T-cell (primary cell): Measurements from ENCODE around the gene GPC5. TPM values are rescaled to one million over a fixed set of nuclear protein-coding genes. Genes with fewer than 3 reads are reported as not detected.

Source experiments
- ATAC-seq, 4 experiments: fragments of 200-7000 bp in 3 of 4; fragments of 150-1000 bp in 1 of 4; cut with Tn5 transposase; replicated peaks in 1 of 4; 1 replicate in 3 of 4; 2 replicates in 1 of 4; pipeline ENCODE4 v1.10.0; 2021; ENCODE audit warnings: moderate library complexity in 3 of 4, mild to moderate bottlenecking in 2 of 4, moderate number of reproducible peaks in 1 of 4
- CTCF ChIA-PET, 2 donors: fragments of 300-600 bp; sonication (Branson Sonifier 250); formaldehyde crosslinking; loops; one replicate each; lab custom pipeline; 2022; ENCODE audit warnings: antibody characterized with exemption in 2 of 2; lab: Charles Lee
- POLR2A ChIA-PET, 2 donors: fragments of 300-600 bp; sonication (Branson Sonifier 250); formaldehyde crosslinking; loops; one replicate each; lab custom pipeline; 2022; ENCODE audit warnings: antibody characterized with exemption in 2 of 2; lab: Charles Lee
- DNase-seq, 35 experiments: peaks; one replicate each; pipeline versions ENCODE4 v3.0.0 to v3.0.0-alpha.2; 2013 to 2023
- H3K27ac ChIP-seq: one replicate; pipeline ENCODE4 v1.5.1; 2013; ENCODE audit warnings: low read length
- H3K27me3 ChIP-seq, 2 experiments: replicated peaks in 1 of 2; 1 replicate in 1 of 2; 2 replicates in 1 of 2; pipeline versions ENCODE4 v1.6.1 to v1.7.0; 2013; ENCODE audit warnings: low read length in 1 of 2, mixed read lengths in 1 of 2; ENCODE audit not compliant: control insufficient read depth in 2 of 2, insufficient read depth in 2 of 2; ENCODE audit errors: extremely low read depth in 1 of 2
- H3K36me3 ChIP-seq, 2 donors: 1 replicate in 1 of 2; 2 replicates in 1 of 2; pipeline versions ENCODE4 v1.6.1 to v1.7.0; 2013; ENCODE audit warnings: low read length in 1 of 2; ENCODE audit not compliant: control insufficient read depth in 2 of 2, insufficient read depth in 1 of 2; ENCODE audit errors: extremely low read depth in 1 of 2
- H3K4me1 ChIP-seq, 2 experiments: 1 replicate in 1 of 2; 2 replicates in 1 of 2; pipeline versions ENCODE4 v1.6.1 to v1.7.0; 2013; ENCODE audit warnings: low read length in 2 of 2, mixed read lengths in 1 of 2; ENCODE audit not compliant: insufficient read depth in 2 of 2, control insufficient read depth in 1 of 2; ENCODE audit errors: extremely low read depth in 1 of 2
- H3K4me3 ChIP-seq, 2 donors: 1 replicate in 1 of 2; 2 replicates in 1 of 2; pipeline versions ENCODE4 v1.5.1 to v1.7.0; 2013; ENCODE audit warnings: mild to moderate bottlenecking in 2 of 2, low read length in 1 of 2, moderate library complexity in 1 of 2; ENCODE audit not compliant: control insufficient read depth in 1 of 2; ENCODE audit errors: extremely low read depth in 1 of 2
- H3K9me3 ChIP-seq: 2 replicates; pipeline ENCODE4 v1.7.0; 2013
- H3K27ac Mint-ChIP-seq, 2 donors: one replicate each; pipeline ENCODE4 v1.8.0; 2020 to 2021; ENCODE audit warnings: mild to moderate bottlenecking in 2 of 2, mixed read lengths in 2 of 2
- H3K27me3 Mint-ChIP-seq, 2 donors: one replicate each; pipeline ENCODE4 v1.8.0; 2021 to 2022; ENCODE audit warnings: mixed read lengths in 2 of 2
- H3K36me3 Mint-ChIP-seq: one replicate; pipeline ENCODE4 v1.8.0; 2021; ENCODE audit warnings: mixed read lengths
- H3K4me1 Mint-ChIP-seq, 3 donors: one replicate each; pipeline ENCODE4 v1.8.0; 2020 to 2022; ENCODE audit warnings: mixed read lengths in 3 of 3, mild to moderate bottlenecking in 1 of 3
- H3K4me3 Mint-ChIP-seq, 3 donors: one replicate each; pipeline ENCODE4 v1.8.0; 2020 to 2022; ENCODE audit warnings: mild to moderate bottlenecking in 3 of 3, mixed read lengths in 3 of 3, moderate library complexity in 3 of 3
- H3K9me3 Mint-ChIP-seq, 3 donors: one replicate each; pipeline ENCODE4 v1.8.0; 2020 to 2022; ENCODE audit warnings: mixed read lengths in 3 of 3
- WGBS: methylation state at CpG from one replicate; pipeline ENCODE4 v1.1.5; 2013; ENCODE audit warnings: missing lambda C conversion rate; ENCODE audit not compliant: insufficient coverage; 5-methylcytosine and 5-hydroxymethylcytosine counted together
- total RNA-seq, 35 experiments: library from RNA in 6 of 35; stranded (reverse) in 6 of 35; fragments of 120-200 nt in 1 of 35; gene quantifications; one replicate each; pipeline versions ENCODE4 v1.2.1 to v1.2.4 and lab custom pipeline; 2013 to 2026

Gene GPC5
- total RNA-seq, 5 donors from 2014 or later (not counting 1 experiment from before 2014, with no cell fraction given): 0.12 to 0.39 (median 0.26) TPM

DNA sequence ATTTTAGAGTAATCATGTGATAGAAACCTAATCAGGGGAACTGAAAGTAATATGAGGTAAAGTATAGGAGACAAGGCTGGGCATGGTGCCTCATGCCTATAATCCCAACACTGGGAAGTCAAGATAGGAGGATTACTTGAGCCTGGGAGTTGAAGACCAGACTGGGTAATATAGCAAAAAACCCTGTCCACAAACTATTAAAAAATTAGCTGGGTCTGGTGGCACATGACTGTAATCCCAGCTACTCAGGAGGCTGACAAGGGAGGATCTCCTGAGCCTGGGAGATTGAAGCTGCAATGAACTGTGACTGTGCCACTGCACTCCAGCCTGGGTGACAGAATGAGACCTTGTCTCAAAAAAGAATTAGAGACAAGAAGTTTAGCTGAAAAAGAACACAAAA lies 469.9 kb downstream of the GPC5 start:
- no peak overlapping the region for H3K27ac ChIP-seq
- ATAC-seq (no peak), DNase-seq (no peak)
- no peaks in the 10 kb centered on the region for H3K4me1 ChIP-seq
- H3K9me3 ChIP-seq: no peaks in the 10 kb centered on the region
- peaks cover 0 to 4% (median 0%) of the 10 kb centered on the region in 3 donors for H3K9me3 Mint-ChIP-seq
- H3K27me3 Mint-ChIP-seq: no peaks in the 10 kb centered on the region
- no peak overlapping the region for H3K4me3 Mint-ChIP-seq
- H3K27me3 ChIP-seq: no peaks in the 10 kb centered on the region
- no peak overlapping the region for H3K27ac Mint-ChIP-seq
- no peak overlapping the region for H3K4me3 ChIP-seq
- POLR2A ChIA-PET: no interaction called here
- no peaks in the 10 kb centered on the region for H3K36me3 Mint-ChIP-seq
- H3K36me3 ChIP-seq: no peaks in the 10 kb centered on the region
- CTCF ChIA-PET: no interaction called here
- H3K4me1 Mint-ChIP-seq: no peaks in the 10 kb centered on the region

DNA sequence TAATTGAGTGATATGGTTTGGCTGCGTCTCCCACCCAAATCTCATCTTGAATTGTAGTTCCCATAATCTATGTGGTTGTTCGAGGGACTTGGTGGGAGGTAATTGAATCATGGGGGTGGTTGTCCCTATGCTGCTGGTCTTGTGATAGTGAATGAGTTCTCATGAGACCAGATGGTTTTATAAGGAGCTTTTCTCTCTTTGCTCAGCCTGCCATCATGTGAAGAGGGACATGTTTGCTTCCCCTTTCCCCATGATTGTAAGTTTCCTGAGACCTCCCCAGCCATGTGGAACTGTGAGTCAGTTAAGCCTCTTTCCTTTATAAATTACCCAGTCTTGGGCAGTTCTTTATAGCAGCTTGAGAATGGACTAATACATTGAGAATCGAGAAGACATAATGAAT lies 480.1 kb downstream of the GPC5 start:
- Histone ChIP-seq H3K27ac (no peak overlapping the region), H3K4me3 (no peak overlapping the region), H3K36me3 (no peaks in the 10 kb centered on the region), H3K27me3 (no peaks in the 10 kb centered on the region), H3K4me1 (no peaks in the 10 kb centered on the region), H3K9me3 (no peaks in the 10 kb centered on the region)
- Mint-ChIP-seq H3K4me1 (no peaks in the 10 kb centered on the region), H3K27me3 (no peaks in the 10 kb centered on the region), H3K9me3 (peaks cover 3 to 12% (median 5%) of the 10 kb centered on the region in 3 donors), H3K36me3 (no peaks in the 10 kb centered on the region), H3K4me3 (no peak overlapping the region), H3K27ac (no peak overlapping the region)
- ChIA-PET POLR2A (no interaction called here), CTCF (no interaction called here)
- no CpG with 5 or more reads among the region's 3 CpGs for WGBS
- no peak for DNase-seq
- no peak for ATAC-seq

GRCh38 chr13:91879360-91879759 lies 480.9 kb downstream of the GPC5 start:
- Mint-ChIP-seq H3K27ac (no peak overlapping the region), H3K4me3 (no peak overlapping the region), H3K27me3 (no peaks in the 10 kb centered on the region), H3K4me1 (no peaks in the 10 kb centered on the region), H3K36me3 (no peaks in the 10 kb centered on the region), H3K9me3 (peaks cover 0 to 12% (median 5%) of the 10 kb centered on the region in 3 donors)
- Histone ChIP-seq H3K4me1 (no peaks in the 10 kb centered on the region), H3K9me3 (no peaks in the 10 kb centered on the region), H3K27me3 (no peaks in the 10 kb centered on the region), H3K36me3 (no peaks in the 10 kb centered on the region), H3K27ac (no peak overlapping the region), H3K4me3 (no peak overlapping the region)
- no peak for ATAC-seq
- POLR2A ChIA-PET: no interaction called here
- CTCF ChIA-PET: no interaction called here
- no peak for DNase-seq
- WGBS: no CpG with 5 or more reads among the region's 2 CpGs

GRCh38 chr13:91882918-91883317 lies 484.5 kb downstream of the GPC5 start:
- no peak overlapping the region for H3K4me3 Mint-ChIP-seq
- peaks cover 0 to 12% (median 5%) of the 10 kb centered on the region in 3 donors for H3K9me3 Mint-ChIP-seq
- POLR2A ChIA-PET: no interaction called here
- no peaks in the 10 kb centered on the region for H3K9me3 ChIP-seq
- H3K4me1 Mint-ChIP-seq: no peaks in the 10 kb centered on the region
- no peaks in the 10 kb centered on the region for H3K4me1 ChIP-seq
- H3K27ac ChIP-seq: no peak overlapping the region
- no peaks in the 10 kb centered on the region for H3K27me3 ChIP-seq
- ATAC-seq: no peak
- no peaks in the 10 kb centered on the region for H3K27me3 Mint-ChIP-seq
- H3K36me3 Mint-ChIP-seq: no peaks in the 10 kb centered on the region
- H3K36me3 ChIP-seq: no peaks in the 10 kb centered on the region
- CTCF ChIA-PET: no interaction called here
- no peak for DNase-seq
- no peak overlapping the region for H3K4me3 ChIP-seq
- no peak overlapping the region for H3K27ac Mint-ChIP-seq

DNA sequence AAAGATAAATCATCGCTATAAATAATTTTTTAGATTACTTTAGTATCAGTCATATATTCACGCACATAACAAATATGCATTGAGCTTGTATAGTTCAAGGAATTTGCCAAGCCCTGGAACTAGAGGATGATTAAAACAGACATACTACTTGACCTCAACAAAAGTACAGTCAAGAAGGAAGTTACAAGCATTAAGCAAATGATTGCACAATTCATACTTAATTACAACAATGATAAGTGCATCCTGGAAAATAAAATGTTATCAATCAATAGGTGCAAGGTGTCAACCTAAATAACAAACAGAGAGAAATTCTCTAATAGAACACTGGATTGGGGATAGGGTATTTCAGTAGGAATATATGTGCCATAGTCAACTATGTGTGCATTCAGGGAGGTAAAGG lies 491.2 kb downstream of the GPC5 start:
- Histone ChIP-seq H3K27ac (no peak overlapping the region), H3K4me3 (no peak overlapping the region), H3K27me3 (no peaks in the 10 kb centered on the region), H3K4me1 (no peaks in the 10 kb centered on the region), H3K36me3 (no peaks in the 10 kb centered on the region), H3K9me3 (no peaks in the 10 kb centered on the region)
- no peak for ATAC-seq
- no peak for DNase-seq
- Mint-ChIP-seq H3K4me3 (no peak overlapping the region), H3K27me3 (no peaks in the 10 kb centered on the region), H3K36me3 (no peaks in the 10 kb centered on the region), H3K27ac (no peak overlapping the region), H3K4me1 (no peaks in the 10 kb centered on the region), H3K9me3 (peaks cover 15 to 22% (median 18%) of the 10 kb centered on the region in 3 donors)
- WGBS: no CpG with 5 or more reads among the region's 2 CpGs
- ChIA-PET POLR2A (interaction anchor here in 1 of 2 donors (0.6 kb wide), 1 partner anchor 17 kb away, joined by 5 read pairs; no protein-coding TSS in a partner anchor), CTCF (no interaction called here)

DNA sequence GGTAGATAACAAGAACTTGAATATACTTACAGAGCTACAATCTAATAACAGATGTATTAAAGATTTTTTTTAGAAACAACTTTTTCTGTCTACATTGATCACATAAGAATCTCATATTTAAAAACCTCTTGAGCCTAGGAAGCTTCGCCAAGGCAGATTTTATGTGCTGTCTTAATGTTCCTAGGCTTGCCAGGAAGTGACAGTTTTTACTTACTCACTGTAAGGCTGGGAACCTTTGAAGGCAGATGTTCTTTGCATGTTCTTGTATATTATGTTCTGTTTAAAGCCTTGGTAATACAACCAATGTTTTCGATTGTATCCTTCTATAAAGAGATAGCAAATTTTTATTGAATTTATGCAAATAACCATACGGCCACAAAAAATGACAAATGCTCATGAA lies 492.7 kb downstream of the GPC5 start:
- Histone ChIP-seq H3K27ac (no peak overlapping the region), H3K27me3 (no peaks in the 10 kb centered on the region), H3K4me3 (no peak overlapping the region), H3K9me3 (no peaks in the 10 kb centered on the region), H3K36me3 (no peaks in the 10 kb centered on the region), H3K4me1 (no peaks in the 10 kb centered on the region)
- Mint-ChIP-seq H3K27ac (no peak overlapping the region), H3K4me3 (no peak overlapping the region), H3K36me3 (no peaks in the 10 kb centered on the region), H3K27me3 (no peaks in the 10 kb centered on the region), H3K4me1 (no peaks in the 10 kb centered on the region), H3K9me3 (peaks cover 14 to 19% (median 18%) of the 10 kb centered on the region in 3 donors)
- DNase-seq (no peak), ATAC-seq (no peak)
- POLR2A ChIA-PET: no interaction called here
- WGBS: no CpG with 5 or more reads among the region's 3 CpGs
- CTCF ChIA-PET: no interaction called here

DNA sequence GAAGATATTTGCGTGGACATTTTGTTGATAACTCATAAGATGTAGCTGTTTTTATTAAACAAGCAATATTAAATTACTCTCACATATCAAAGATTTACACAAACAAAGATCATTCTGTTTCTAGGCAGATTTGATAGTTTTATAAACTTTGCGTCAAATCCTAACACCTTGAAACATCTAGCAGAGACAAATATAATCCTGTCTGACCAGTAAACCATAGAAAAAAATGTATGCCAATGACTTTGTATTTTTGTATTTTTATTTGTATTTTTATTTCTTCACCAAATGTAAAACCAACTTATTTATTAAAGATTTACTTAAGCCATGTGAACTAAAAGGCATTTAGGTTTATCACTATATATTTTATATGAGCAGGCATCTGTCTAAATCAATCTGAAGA lies 494.6 kb downstream of the GPC5 start:
- Mint-ChIP-seq H3K9me3 (peaks cover 14 to 22% (median 20%) of the 10 kb centered on the region in 3 donors), H3K36me3 (no peaks in the 10 kb centered on the region), H3K4me1 (no peaks in the 10 kb centered on the region), H3K4me3 (no peak overlapping the region), H3K27me3 (no peaks in the 10 kb centered on the region), H3K27ac (no peak overlapping the region)
- CTCF ChIA-PET: no interaction called here
- Histone ChIP-seq H3K27ac (no peak overlapping the region), H3K4me1 (no peaks in the 10 kb centered on the region), H3K9me3 (no peaks in the 10 kb centered on the region), H3K36me3 (no peaks in the 10 kb centered on the region), H3K27me3 (no peaks in the 10 kb centered on the region), H3K4me3 (no peak overlapping the region)
- no peak for ATAC-seq
- WGBS: no CpG with 5 or more reads among the region's 2 CpGs
- DNase-seq: no peak
- POLR2A ChIA-PET: interaction anchor here in 1 of 2 donors (0.5 to 0.7 kb wide), 2 partner anchors 11 to 269 kb away, joined by 3 to 4 read pairs; no protein-coding TSS in a partner anchor
